Suprapubic skin (tissue), 3 donors: ENCODE data around the gene SHROOM4.

Experiments used
- EP300 ChIP-seq: sonication (generic); formaldehyde crosslinking; IDR thresholded peaks from one replicate; pipeline ENCODE4 v1.6.1; 2017; ENCODE audit warnings: antibody characterized with exemption
- POLR2A ChIP-seq, 2 donors: fragments of 450-650 bp; IDR thresholded peaks; one replicate each; pipeline ENCODE4 v1.6.1; 2017; ENCODE audit warnings: antibody characterized with exemption in 2 of 2, mild to moderate bottlenecking in 2 of 2, moderate library complexity in 2 of 2
- TF ChIP-seq, protein P1 (sequence below), 2 donors: fragments of 200-600 bp in 1 of 2; fragments of 450-650 bp in 1 of 2; sonication (generic) in 1 of 2; IDR thresholded peaks; one replicate each; pipeline ENCODE4 v1.5.1; 2016 to 2019; ENCODE audit warnings: antibody characterized with exemption in 2 of 2, mild to moderate bottlenecking in 1 of 2, moderate library complexity in 1 of 2

DNA sequence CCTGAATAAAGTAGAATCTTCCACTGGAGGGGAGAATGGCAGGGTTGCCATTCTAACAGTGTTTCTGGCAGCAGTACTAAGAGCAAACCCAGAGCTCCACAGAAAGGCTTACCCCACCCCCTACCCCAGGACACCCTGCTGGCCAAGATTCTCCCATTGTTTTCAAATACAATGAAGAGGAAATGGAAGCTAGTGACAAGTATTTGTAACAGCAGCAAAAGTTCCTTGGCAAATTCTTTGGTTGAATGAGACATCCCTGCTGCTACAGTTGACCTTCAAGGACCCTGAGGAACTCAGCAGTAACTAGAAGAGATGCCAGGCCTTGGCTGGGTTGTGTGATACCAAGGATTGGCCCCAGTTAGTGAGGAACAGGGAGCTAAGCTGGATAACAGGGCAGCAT lies 219.2 kb downstream of the SHROOM4 start:
- no peak for TF ChIP-seq EP300
- TF ChIP-seq, protein P1, sequence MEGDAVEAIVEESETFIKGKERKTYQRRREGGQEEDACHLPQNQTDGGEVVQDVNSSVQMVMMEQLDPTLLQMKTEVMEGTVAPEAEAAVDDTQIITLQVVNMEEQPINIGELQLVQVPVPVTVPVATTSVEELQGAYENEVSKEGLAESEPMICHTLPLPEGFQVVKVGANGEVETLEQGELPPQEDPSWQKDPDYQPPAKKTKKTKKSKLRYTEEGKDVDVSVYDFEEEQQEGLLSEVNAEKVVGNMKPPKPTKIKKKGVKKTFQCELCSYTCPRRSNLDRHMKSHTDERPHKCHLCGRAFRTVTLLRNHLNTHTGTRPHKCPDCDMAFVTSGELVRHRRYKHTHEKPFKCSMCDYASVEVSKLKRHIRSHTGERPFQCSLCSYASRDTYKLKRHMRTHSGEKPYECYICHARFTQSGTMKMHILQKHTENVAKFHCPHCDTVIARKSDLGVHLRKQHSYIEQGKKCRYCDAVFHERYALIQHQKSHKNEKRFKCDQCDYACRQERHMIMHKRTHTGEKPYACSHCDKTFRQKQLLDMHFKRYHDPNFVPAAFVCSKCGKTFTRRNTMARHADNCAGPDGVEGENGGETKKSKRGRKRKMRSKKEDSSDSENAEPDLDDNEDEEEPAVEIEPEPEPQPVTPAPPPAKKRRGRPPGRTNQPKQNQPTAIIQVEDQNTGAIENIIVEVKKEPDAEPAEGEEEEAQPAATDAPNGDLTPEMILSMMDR (IDR thresholded peaks at IDR 0.05): no peak
- TF ChIP-seq POLR2A (IDR thresholded peaks at IDR 0.05): no peak
